SK-N-SH (cell line): Measurements from ENCODE around the gene FOXG1. TPM values are rescaled to one million over a fixed set of nuclear protein-coding genes. Genes with fewer than 3 reads are reported as not detected.

Source experiments
- CTCF ChIA-PET: fragments of 300-600, 350-600 bp; formaldehyde crosslinking; extraction: SDS; loops from one replicate; lab custom pipeline; 2021; lab: Yijun Ruan, JAX
- POLR2A ChIA-PET: fragments of 350-600 bp; sonication (Branson Sonifier 250); formaldehyde crosslinking; extraction: SDS; loops from one replicate; lab custom pipeline; 2020; ENCODE audit warnings: antibody characterized with exemption, inconsistent platforms; lab: Yijun Ruan, JAX
- DNase-seq: peaks from one replicate; pipeline ENCODE4 v3.0.0; 2012
- H2AFZ ChIP-seq: fragments of 200-600 bp; sonication (generic); 2 replicates; pipeline ENCODE4 v1.8.1; 2016; ENCODE audit warnings: antibody characterized with exemption, mild to moderate bottlenecking, low read depth
- H3F3A ChIP-seq: fragments of 200-600 bp; sonication (generic); replicated peaks from 2 replicates; pipeline ENCODE3; 2016; ENCODE audit warnings: antibody characterized with exemption, mild to moderate bottlenecking; ENCODE audit not compliant: insufficient read depth
- H3K27ac ChIP-seq, 2 experiments: fragments of 200-500 bp in 1 of 2; fragments of 200-600 bp in 1 of 2; sonication (Bioruptor generic) in 1 of 2; sonication (generic), shearing (Covaris generic) in 1 of 2; 2 replicates each; pipeline versions ENCODE4 v1.5.1 to v1.6.1; 2014 to 2016; ENCODE audit warnings: low read depth in 2 of 2, inconsistent platforms in 1 of 2, low read length in 1 of 2, mild to moderate bottlenecking in 1 of 2, mixed read lengths in 1 of 2
- H3K27me3 ChIP-seq: fragments of 200-600 bp; sonication (generic), shearing (Covaris generic); 2 replicates; pipeline ENCODE4 v1.6.1; 2016; ENCODE audit warnings: mixed run types; ENCODE audit not compliant: insufficient read depth
- H3K36me3 ChIP-seq, 2 experiments: fragments of 200-500 bp in 1 of 2; fragments of 200-600 bp in 1 of 2; sonication (Bioruptor generic) in 1 of 2; sonication (generic) in 1 of 2; replicated peaks in 1 of 2; 2 replicates each; pipeline versions ENCODE3 to v1.5.1; 2014 to 2016; ENCODE audit warnings: low read length in 1 of 2, mild to moderate bottlenecking in 1 of 2; ENCODE audit not compliant: insufficient read depth in 2 of 2, control insufficient read depth in 1 of 2
- H3K4me1 ChIP-seq, 2 experiments: fragments of 200-500 bp in 1 of 2; fragments of 200-600 bp in 1 of 2; sonication (Bioruptor generic) in 1 of 2; sonication (generic), shearing (Covaris generic) in 1 of 2; 2 replicates each; pipeline versions ENCODE4 v1.5.1 to v1.6.1; 2014 to 2016; ENCODE audit warnings: low read depth in 1 of 2, low read length in 1 of 2, mixed run types in 1 of 2; ENCODE audit not compliant: insufficient read depth in 2 of 2, control insufficient read depth in 1 of 2
- H3K4me2 ChIP-seq: fragments of 200-600 bp; sonication (generic), shearing (Covaris generic); 2 replicates; pipeline ENCODE4 v1.6.1; 2017; ENCODE audit warnings: mixed run types
- H3K4me3 ChIP-seq, 2 experiments: fragments of 200-500 bp in 1 of 2; fragments of 200-600 bp in 1 of 2; sonication (Bioruptor generic) in 1 of 2; sonication (generic), shearing (Covaris generic) in 1 of 2; 2 replicates each; pipeline versions ENCODE4 v1.5.1 to v1.8.1; 2014 to 2016; ENCODE audit warnings: low read depth in 2 of 2, inconsistent platforms in 1 of 2, low read length in 1 of 2, mild to moderate bottlenecking in 1 of 2, mixed read lengths in 1 of 2, moderate library complexity in 1 of 2
- H3K79me2 ChIP-seq: fragments of 200-600 bp; sonication (generic); 2 replicates; pipeline ENCODE4 v1.8.1; 2017; ENCODE audit warnings: mild to moderate bottlenecking; ENCODE audit not compliant: insufficient read depth
- H3K9ac ChIP-seq: fragments of 200-600 bp; sonication (generic); 2 replicates; pipeline ENCODE4 v1.6.1; 2017; ENCODE audit warnings: mixed run types
- H3K9me2 ChIP-seq: fragments of 200-600 bp; sonication (generic); 2 replicates; pipeline ENCODE4 v1.6.1; 2017; ENCODE audit warnings: mixed run types
- H3K9me3 ChIP-seq: fragments of 200-600 bp; sonication (generic); 2 replicates; pipeline ENCODE4 v1.6.1; 2017; ENCODE audit warnings: mixed run types, mild to moderate bottlenecking, moderate library complexity
- H4K20me1 ChIP-seq: fragments of 200-600 bp; sonication (generic); 2 replicates; pipeline ENCODE4 v1.6.1; 2017; ENCODE audit warnings: mild to moderate bottlenecking, mixed run types; ENCODE audit not compliant: insufficient read depth
- FOSL2 ChIP-seq: IDR thresholded peaks from 2 replicates; pipeline ENCODE4 v1.4.0; 2012; ENCODE audit warnings: low read depth, mild to moderate bottlenecking, moderate library complexity, borderline replicate concordance
- FOXJ3 ChIP-seq: sonication (generic); formaldehyde crosslinking; IDR thresholded peaks from 2 replicates; pipeline ENCODE4 v1.5.1; 2020; ENCODE audit warnings: mild to moderate bottlenecking, missing genetic modification reagents
- NFIC ChIP-seq: IDR thresholded peaks from 2 replicates; pipeline ENCODE4 v1.4.0; 2012; ENCODE audit warnings: borderline replicate concordance
- POLR2AphosphoS5 ChIP-seq: IDR thresholded peaks from 2 replicates; pipeline ENCODE4 v1.6.1; 2012; ENCODE audit warnings: low read depth, low read length
- REST ChIP-seq: IDR thresholded peaks from 2 replicates; pipeline ENCODE4 v1.6.1; 2012; ENCODE audit warnings: mild to moderate bottlenecking, low read depth, low read length, moderate library complexity
- RXRA ChIP-seq: IDR thresholded peaks from 2 replicates; pipeline ENCODE4 v1.4.0; 2012; ENCODE audit warnings: low read depth, mild to moderate bottlenecking, borderline replicate concordance
- SMC3 ChIP-seq: IDR thresholded peaks from 2 replicates; pipeline ENCODE4 v1.6.1; 2012; ENCODE audit warnings: low read depth, low read length, improper control_type of control experiment
- TCF12 ChIP-seq: IDR thresholded peaks from 2 replicates; pipeline ENCODE4 v1.4.0; 2012
- TEAD4 ChIP-seq: IDR thresholded peaks from 2 replicates; pipeline ENCODE4 v1.4.0; 2012; ENCODE audit warnings: mild to moderate bottlenecking, borderline replicate concordance; ENCODE audit not compliant: insufficient read depth
- USF2 ChIP-seq: fragments of 150-350 bp; IDR thresholded peaks from 2 replicates; pipeline ENCODE4 v1.6.1; 2017; ENCODE audit warnings: antibody characterized with exemption, low read length, low read depth, borderline replicate concordance
- WGBS: methylation state at CpG from one replicate; pipeline ENCODE4 v1.1.6; 2017; ENCODE audit warnings: low lambda C conversion rate; 5-methylcytosine and 5-hydroxymethylcytosine counted together
- polyA plus RNA-seq, 3 experiments: library from polyadenylated mRNA; depleted of rRNA; stranded (reverse); fragments of >200 nt; gene quantifications; 2 replicates each; pipeline ENCODE4 v1.2.3, GENCODE V29; 2012
- TF ChIP-seq, protein P1 (sequence below): IDR thresholded peaks from 2 replicates; pipeline ENCODE4 v1.4.0; 2012; ENCODE audit warnings: low read depth

The FOXG1 gene
- polyA plus RNA-seq, 1 of the 3 experiments (the other 2 are of a cell fraction), result not detected

- 5% methylated on average over 3 of the region's 3 CpGs for WGBS
- Histone ChIP-seq H3K36me3 (no peaks in the 10 kb centered on the region), H2AFZ (no peak overlapping the region), H3K4me1 (no peaks in the 10 kb centered on the region), H3K9me3 (no peaks in the 10 kb centered on the region), H3F3A (no peaks in the 10 kb centered on the region), H3K27me3 (peaks cover 83% of the 10 kb centered on the region), H4K20me1 (no peaks in the 10 kb centered on the region), H3K9ac (no peak overlapping the region), H3K4me3 (no peak overlapping the region), H3K79me2 (no peaks in the 10 kb centered on the region), H3K9me2 (no peaks in the 10 kb centered on the region), H3K27ac (no peak overlapping the region), H3K4me2 (no peak overlapping the region)
- POLR2A ChIA-PET, result no interaction called here
- TF ChIP-seq, protein P1, sequence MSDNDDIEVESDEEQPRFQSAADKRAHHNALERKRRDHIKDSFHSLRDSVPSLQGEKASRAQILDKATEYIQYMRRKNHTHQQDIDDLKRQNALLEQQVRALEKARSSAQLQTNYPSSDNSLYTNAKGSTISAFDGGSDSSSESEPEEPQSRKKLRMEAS, result no peak
- no peak for TF ChIP-seq TEAD4
- no peak for TF ChIP-seq FOSL2
- no peak for TF ChIP-seq USF2
- no peak for TF ChIP-seq SMC3
- no peak for TF ChIP-seq FOXJ3 (CRISPR knock-in tag)
- no peak for TF ChIP-seq REST
- no peak for DNase-seq
- CTCF ChIA-PET, result interaction anchor here (1.2 kb wide), 1 partner anchor 11 kb away, joined by 4 read pairs; no protein-coding TSS in a partner anchor
Measured at GRCh38 chr14:28762955-28763326, 3.6 kb upstream of the FOXG1 start.

- H3K9me2 ChIP-seq, result no peaks in the 10 kb centered on the region
- no peak overlapping the region for H2AFZ ChIP-seq
- ChIA-PET CTCF (interaction anchor here (0.9 to 3.6 kb wide), 4 partner anchors 7 to 12 kb away, joined by 3 to 15 read pairs (median 4); no protein-coding TSS in a partner anchor), POLR2A (no interaction called here)
- no peaks in the 10 kb centered on the region for H3K4me1 ChIP-seq
- TF ChIP-seq FOXJ3 (CRISPR knock-in tag), result no peak
- TF ChIP-seq POLR2AphosphoS5, result no peak
- TF ChIP-seq NFIC, result no peak
- no peak for TF ChIP-seq TCF12
- no peak for TF ChIP-seq RXRA
- no peaks in the 10 kb centered on the region for H3K9me3 ChIP-seq
- DNase-seq, result no peak
- H3K9ac ChIP-seq, result no peak overlapping the region
- 2% methylated on average over 4 of the region's 4 CpGs for WGBS
- no peaks in the 10 kb centered on the region for H3K79me2 ChIP-seq
- H3F3A ChIP-seq, result no peaks in the 10 kb centered on the region
- no peak overlapping the region for H3K4me2 ChIP-seq
- H3K27ac ChIP-seq, result no peak overlapping the region
- H3K36me3 ChIP-seq, result no peaks in the 10 kb centered on the region
- H4K20me1 ChIP-seq, result no peaks in the 10 kb centered on the region
- H3K27me3 ChIP-seq, result peaks cover 83% of the 10 kb centered on the region
- no peak overlapping the region for H3K4me3 ChIP-seq
Measured at GRCh38 chr14:28763751-28764256, 2.8 kb upstream of the FOXG1 start.
